B cell (primary cell): ENCODE measurements around the gene HLCS. TPM values are rescaled to one million over a fixed set of nuclear protein-coding genes. Genes with fewer than 3 reads are reported as not detected.

Source experiments
- ATAC-seq: fragments of 200-7000 bp; cut with Tn5 transposase; one replicate; pipeline ENCODE4 v1.10.0; 2021; ENCODE audit warnings: low read depth, mild to moderate bottlenecking, moderate number of reproducible peaks, moderate library complexity
- CTCF ChIA-PET: fragments of 350-600 bp; sonication (Branson Sonifier 250); formaldehyde crosslinking; loops from one replicate; lab custom pipeline; 2021; ENCODE audit warnings: antibody characterized with exemption, inconsistent platforms; lab: Charles Lee
- POLR2A ChIA-PET: fragments of 350-600 bp; sonication (Branson Sonifier 250); formaldehyde crosslinking; loops from one replicate; lab custom pipeline; 2021; ENCODE audit warnings: antibody characterized with exemption; lab: Charles Lee
- DNase-seq: peaks from one replicate; pipeline ENCODE4 v3.0.0; 2013
- H2AFZ ChIP-seq: 2 replicates; pipeline ENCODE4 v1.6.1; 2012; ENCODE audit warnings: mild to moderate bottlenecking, low read depth, low read length; ENCODE audit not compliant: insufficient read depth, poor library complexity, severe bottlenecking
- H3K27ac ChIP-seq, 2 donors: 1 replicate in 1 of 2; 2 replicates in 1 of 2; pipeline ENCODE4 v1.5.1; 2012 to 2013; ENCODE audit warnings: low read length in 2 of 2, mild to moderate bottlenecking in 2 of 2, moderate library complexity in 1 of 2
- H3K27me3 ChIP-seq, 4 experiments: fragments of 200-600 bp in 1 of 4; sonication (generic) in 1 of 4; replicated peaks in 1 of 4; 1 replicate in 2 of 4; 2 replicates in 2 of 4; pipeline versions ENCODE4 v1.6.1 to v1.7.0; 2013 to 2016; ENCODE audit warnings: low read length in 3 of 4, mild to moderate bottlenecking in 2 of 4, mixed read lengths in 1 of 4, moderate library complexity in 1 of 4; ENCODE audit not compliant: insufficient read depth in 4 of 4, control insufficient read depth in 3 of 4; ENCODE audit errors: control extremely low read depth in 1 of 4
- H3K36me3 ChIP-seq, 2 experiments: replicated peaks in 1 of 2; 1 replicate in 1 of 2; 2 replicates in 1 of 2; pipeline versions ENCODE4 v1.6.1 to v1.7.1; 2013; ENCODE audit warnings: low read length in 1 of 2; ENCODE audit not compliant: insufficient read depth in 2 of 2, control insufficient read depth in 1 of 2; ENCODE audit errors: control extremely low read depth in 1 of 2, extremely low read depth in 1 of 2
- H3K4me1 ChIP-seq, 2 donors: fragments of 200-600 bp in 1 of 2; sonication (generic) in 1 of 2; 1 replicate in 1 of 2; 2 replicates in 1 of 2; pipeline versions ENCODE4 v1.5.1 to v1.6.1; 2013 to 2017; ENCODE audit warnings: low read length in 2 of 2; ENCODE audit not compliant: control insufficient read depth in 2 of 2, insufficient read depth in 2 of 2
- H3K4me2 ChIP-seq: replicated peaks from 2 replicates; pipeline ENCODE3; 2012; ENCODE audit warnings: mild to moderate bottlenecking, low read depth, low read length; ENCODE audit not compliant: poor library complexity, severe bottlenecking
- H3K4me3 ChIP-seq, 5 experiments: fragments of 200-600 bp in 1 of 5; sonication (generic) in 1 of 5; 1 replicate in 3 of 5; 2 replicates in 2 of 5; pipeline versions ENCODE4 v1.5.1 to v1.7.0; 2011 to 2016; ENCODE audit warnings: low read length in 4 of 5, mild to moderate bottlenecking in 4 of 5, low read depth in 2 of 5, control low read depth in 1 of 5, moderate library complexity in 1 of 5; ENCODE audit not compliant: insufficient read depth in 1 of 5; ENCODE audit errors: control extremely low read depth in 1 of 5, extremely low read depth in 1 of 5
- H3K79me2 ChIP-seq: fragments of 200-600 bp; sonication (generic); one replicate; pipeline ENCODE4 v1.6.0; 2016; ENCODE audit warnings: low read length; ENCODE audit not compliant: control insufficient read depth, insufficient read depth
- H3K9ac ChIP-seq: fragments of 200-600 bp; sonication (generic); 2 replicates; pipeline ENCODE4 v1.6.1; 2017; ENCODE audit warnings: mild to moderate bottlenecking, low read length, moderate library complexity
- H3K9me3 ChIP-seq, 3 donors: one replicate each; pipeline versions ENCODE4 v1.6.1 to v1.7.1; 2013; ENCODE audit warnings: low read length in 2 of 3; ENCODE audit not compliant: control insufficient read depth in 2 of 3, insufficient read depth in 1 of 3; ENCODE audit errors: control extremely low read depth in 1 of 3
- H4K20me1 ChIP-seq: 2 replicates; pipeline ENCODE4 v1.6.0; 2012; ENCODE audit warnings: mild to moderate bottlenecking, low read length; ENCODE audit not compliant: insufficient read depth, control insufficient read depth, poor library complexity, severe bottlenecking
- H3K27ac Mint-ChIP-seq: one replicate; pipeline ENCODE4 v1.8.0; 2021; ENCODE audit warnings: mixed read lengths
- H3K27me3 Mint-ChIP-seq: one replicate; pipeline ENCODE4 v1.8.0; 2021; ENCODE audit warnings: mixed read lengths
- H3K4me1 Mint-ChIP-seq: one replicate; pipeline ENCODE4 v1.8.0; 2021; ENCODE audit warnings: mixed read lengths
- H3K4me3 Mint-ChIP-seq: one replicate; pipeline ENCODE4 v1.8.0; 2021; ENCODE audit warnings: mixed read lengths
- H3K9me3 Mint-ChIP-seq: one replicate; pipeline ENCODE4 v1.8.0; 2022; ENCODE audit warnings: mixed read lengths; ENCODE audit not compliant: insufficient read depth
- CTCF ChIP-seq: fragments of 200-600 bp; IDR thresholded peaks from one replicate; pipeline ENCODE4 v1.8.0; 2022; ENCODE audit warnings: antibody characterized with exemption, mild to moderate bottlenecking
- EZH2 ChIP-seq: IDR thresholded peaks from 2 replicates; pipeline ENCODE4 v1.6.1; 2012; ENCODE audit warnings: borderline replicate concordance, low read depth, mild to moderate bottlenecking, moderate library complexity, low read length; ENCODE audit not compliant: insufficient read depth, poor library complexity, severe bottlenecking
- WGBS: methylation state at CpG from one replicate; pipeline ENCODE4 v1.1.5; 2013; ENCODE audit warnings: missing lambda C conversion rate; ENCODE audit not compliant: insufficient coverage; 5-methylcytosine and 5-hydroxymethylcytosine counted together
- intact Hi-C: fragments of 100-400 bp; cut with micrococcal nuclease; formaldehyde crosslinking; loops from one replicate; pipeline ENCODE4 v1.10.0; 2022
- polyA plus RNA-seq: library from polyadenylated mRNA; depleted of rRNA; stranded (reverse); fragments of >200 nt; gene quantifications from 2 replicates; pipeline ENCODE4 v1.2.3, GENCODE V29; 2012
- total RNA-seq, 2 donors: library from RNA; stranded (reverse); fragments of 120-200 nt in 1 of 2; gene quantifications; 1 replicate in 1 of 2; 2 replicates in 1 of 2; pipeline versions ENCODE4 v1.2.3 to v1.2.4, GENCODE V29; 2013 to 2022

The HLCS gene
- total and polyA plus RNA-seq, 2 donors (not counting 1 experiment from before 2014, with no cell fraction given) = 4.4 to 14.7 TPM

- no peak overlapping the region for H3K27ac Mint-ChIP-seq
- CTCF ChIA-PET = no interaction called here
Observed at GRCh38 chr21:36796070-36796469, 170.4 kb downstream of the HLCS start.

GRCh38 chr21:36792505-36792967 is 173.9 kb downstream of the HLCS start:
- CTCF ChIA-PET = no interaction called here
- Mint-ChIP-seq H3K27ac (no peak overlapping the region), H3K27me3 (no peaks in the 10 kb centered on the region), H3K4me3 (no peak overlapping the region), H3K4me1 (no peaks in the 10 kb centered on the region), H3K9me3 (peaks cover 6% of the 10 kb centered on the region)
- no peaks in the 10 kb centered on the region for H3K4me1 ChIP-seq
- H3K9ac ChIP-seq = no peak overlapping the region
- intact Hi-C loops = no loop called here
- no peak overlapping the region for H3K27ac ChIP-seq
- TF ChIP-seq CTCF (no peak), EZH2 (no peak)
- no peak overlapping the region for H2AFZ ChIP-seq
- H3K4me3 ChIP-seq = no peak overlapping the region
- H3K79me2 ChIP-seq = no peaks in the 10 kb centered on the region
- no peaks in the 10 kb centered on the region for H4K20me1 ChIP-seq
- WGBS = 87% methylated on average over 5 of the region's 6 CpGs
- POLR2A ChIA-PET = no interaction called here
- DNase-seq (no peak), ATAC-seq (no peak)
- no peaks in the 10 kb centered on the region for H3K36me3 ChIP-seq
- peaks cover 1 to 13% (median 10%) of the 10 kb centered on the region in 3 donors for H3K9me3 ChIP-seq
- no peak overlapping the region for H3K4me2 ChIP-seq
- H3K27me3 ChIP-seq = no peaks in the 10 kb centered on the region

More at GRCh38 chr21:36796070-36796469, 170.4 kb downstream of the HLCS start:
- Histone ChIP-seq H3K27me3 (no peaks in the 10 kb centered on the region), H4K20me1 (no peaks in the 10 kb centered on the region), H3K79me2 (no peaks in the 10 kb centered on the region), H3K27ac (no peak overlapping the region), H3K9ac (no peak overlapping the region), H3K36me3 (no peaks in the 10 kb centered on the region), H2AFZ (no peak overlapping the region), H3K4me1 (no peaks in the 10 kb centered on the region), H3K4me3 (no peak overlapping the region), H3K9me3 (peaks cover 4 to 24% (median 24%) of the 10 kb centered on the region in 3 donors), H3K4me2 (no peak overlapping the region)
- no peak for DNase-seq
- Mint-ChIP-seq H3K27me3 (no peaks in the 10 kb centered on the region), H3K9me3 (peaks cover 10% of the 10 kb centered on the region), H3K4me3 (no peak overlapping the region), H3K4me1 (no peaks in the 10 kb centered on the region)
- intact Hi-C loops = no loop called here
- WGBS = no CpG with 5 or more reads among the region's 2 CpGs
- POLR2A ChIA-PET = no interaction called here
- no peak for ATAC-seq
- TF ChIP-seq CTCF (no peak), EZH2 (no peak)
